Smooth muscle cell (in vitro differentiated cells): Measurements from ENCODE around the gene TUB. TPM values are rescaled to one million over a fixed set of nuclear protein-coding genes. Genes with fewer than 3 reads are reported as not detected.

Source experiments
- DNase-seq: peaks from one replicate; lab custom pipeline; 2025; ENCODE audit not compliant: unreplicated experiment; lab: John Stamatoyannopoulos, UW
- H2AFZ ChIP-seq: fragments of 200-600 bp; sonication (generic); 2 replicates; pipeline ENCODE4 v1.6.0; 2016; ENCODE audit warnings: antibody characterized with exemption, low read depth, mild to moderate bottlenecking
- H3F3A ChIP-seq: fragments of 200-600 bp; sonication (generic); 2 replicates; pipeline ENCODE4 v1.6.0; 2017; ENCODE audit warnings: antibody characterized with exemption, low read depth
- H3K27ac ChIP-seq: fragments of 200-600 bp; sonication (generic); 2 replicates; pipeline ENCODE4 v1.5.1; 2016; ENCODE audit warnings: low read depth, mild to moderate bottlenecking
- H3K27me3 ChIP-seq: fragments of 200-600 bp; sonication (generic); 2 replicates; pipeline ENCODE4 v1.6.1; 2016; ENCODE audit warnings: low read depth, mild to moderate bottlenecking
- H3K36me3 ChIP-seq: fragments of 200-600 bp; sonication (generic); 2 replicates; pipeline ENCODE4 v1.5.1; 2016; ENCODE audit warnings: low read depth
- H3K4me1 ChIP-seq: fragments of 200-600 bp; sonication (generic); 2 replicates; pipeline ENCODE4 v1.5.1; 2016; ENCODE audit warnings: low read depth
- H3K4me2 ChIP-seq: fragments of 200-600 bp; sonication (generic); 2 replicates; pipeline ENCODE4 v1.6.0; 2016; ENCODE audit warnings: mild to moderate bottlenecking
- H3K4me3 ChIP-seq: fragments of 200-600 bp; sonication (generic); 2 replicates; pipeline ENCODE4 v1.5.1; 2016; ENCODE audit warnings: mild to moderate bottlenecking
- H3K79me2 ChIP-seq: fragments of 200-600 bp; sonication (generic); 2 replicates; pipeline ENCODE4 v1.6.0; 2016; ENCODE audit warnings: low read depth, mild to moderate bottlenecking
- H3K9ac ChIP-seq: fragments of 200-600 bp; sonication (generic); 2 replicates; pipeline ENCODE4 v1.6.0; 2016; ENCODE audit warnings: low read depth
- H3K9me3 ChIP-seq: fragments of 200-600 bp; sonication (generic); replicated peaks from 2 replicates; pipeline ENCODE4 v1.5.1; 2016; ENCODE audit warnings: low read depth
- H4K20me1 ChIP-seq: fragments of 200-600 bp; sonication (generic); 2 replicates; pipeline ENCODE4 v1.6.0; 2016; ENCODE audit warnings: low read depth
- CTCF ChIP-seq: fragments of 200-600 bp; sonication (generic); IDR thresholded peaks from 2 replicates; pipeline ENCODE4 v1.5.1; 2017; ENCODE audit warnings: borderline replicate concordance, mild to moderate bottlenecking, antibody characterized with exemption; ENCODE audit not compliant: insufficient read depth, poor library complexity, severe bottlenecking
- WGBS: methylation state at CpG from one replicate; pipeline ENCODE4 v1.1.7; 2016; ENCODE audit warnings: low lambda C conversion rate; 5-methylcytosine and 5-hydroxymethylcytosine counted together
- polyA plus RNA-seq: library from polyadenylated mRNA; unstranded; fragments of >200 nt; fragmentation: Nextera tagmentation; extraction: Ambion mirVana; gene quantifications from 2 replicates; pipeline ENCODE4 v1.2.1, GENCODE V29; 2016
- total RNA-seq: library from RNA; depleted of rRNA; stranded (reverse); fragments of >200 nt; gene quantifications from 2 replicates; pipeline ENCODE4 v1.2.3, GENCODE V29; 2014

TUB gene
- total and polyA plus RNA-seq, 2 experiments from 2014 or later, result 6.0 to 9.5 TPM

- no peaks in the 10 kb centered on the region for H3F3A ChIP-seq
- no peak overlapping the region for H2AFZ ChIP-seq
- no peaks in the 10 kb centered on the region for H3K4me1 ChIP-seq
- H4K20me1 ChIP-seq, result no peaks in the 10 kb centered on the region
- no peaks in the 10 kb centered on the region for H3K27me3 ChIP-seq
- H3K79me2 ChIP-seq, result no peaks in the 10 kb centered on the region
- H3K4me2 ChIP-seq, result no peak overlapping the region
- no peaks in the 10 kb centered on the region for H3K9me3 ChIP-seq
- H3K9ac ChIP-seq, result no peak overlapping the region
- H3K36me3 ChIP-seq, result no peaks in the 10 kb centered on the region
- H3K4me3 ChIP-seq, result no peak overlapping the region
- no peak for TF ChIP-seq CTCF
- DNase-seq, result no peak
- no peak overlapping the region for H3K27ac ChIP-seq
Observed at GRCh38 chr11:8109675-8110074, 28.7 kb downstream of the TUB start.

GRCh38 chr11:8110396-8110795 is 29.4 kb downstream of the TUB start:
- Histone ChIP-seq H3K79me2 (no peaks in the 10 kb centered on the region), H3K27ac (no peak overlapping the region), H3K9ac (no peak overlapping the region), H3F3A (no peaks in the 10 kb centered on the region), H3K4me1 (no peaks in the 10 kb centered on the region), H3K27me3 (no peaks in the 10 kb centered on the region), H3K36me3 (no peaks in the 10 kb centered on the region), H3K4me2 (no peak overlapping the region), H2AFZ (no peak overlapping the region), H4K20me1 (no peaks in the 10 kb centered on the region), H3K4me3 (no peak overlapping the region), H3K9me3 (no peaks in the 10 kb centered on the region)
- DNase-seq, result no peak
- TF ChIP-seq CTCF, result no peak
- WGBS, result 95% methylated on average over 4 of the region's 4 CpGs

GRCh38 chr11:8111636-8112035 is 30.6 kb downstream of the TUB start:
- Histone ChIP-seq H3K9ac (no peak overlapping the region), H3F3A (no peaks in the 10 kb centered on the region), H4K20me1 (no peaks in the 10 kb centered on the region), H3K27ac (no peak overlapping the region), H3K27me3 (no peaks in the 10 kb centered on the region), H3K9me3 (no peaks in the 10 kb centered on the region), H3K4me3 (no peak overlapping the region), H3K4me1 (no peaks in the 10 kb centered on the region), H3K36me3 (no peaks in the 10 kb centered on the region), H3K79me2 (no peaks in the 10 kb centered on the region), H3K4me2 (no peak overlapping the region), H2AFZ (no peak overlapping the region)
- WGBS, result 97% methylated on average over 8 of the region's 8 CpGs
- no peak for TF ChIP-seq CTCF
- no peak for DNase-seq

GRCh38 chr11:8122173-8122764 is 41.3 kb downstream of the TUB start:
- no peak overlapping the region for H3K4me2 ChIP-seq
- H4K20me1 ChIP-seq, result no peaks in the 10 kb centered on the region
- no peak overlapping the region for H2AFZ ChIP-seq
- no peak overlapping the region for H3K4me3 ChIP-seq
- H3K27me3 ChIP-seq, result no peaks in the 10 kb centered on the region
- H3K79me2 ChIP-seq, result no peaks in the 10 kb centered on the region
- no peaks in the 10 kb centered on the region for H3K4me1 ChIP-seq
- H3K9me3 ChIP-seq, result no peaks in the 10 kb centered on the region
- DNase-seq, result no peak
- H3K27ac ChIP-seq, result no peak overlapping the region
- no peaks in the 10 kb centered on the region for H3F3A ChIP-seq
- H3K36me3 ChIP-seq, result no peaks in the 10 kb centered on the region
- no peak for TF ChIP-seq CTCF
- WGBS, result 91% methylated on average over 1 of the region's 1 CpG
- H3K9ac ChIP-seq, result no peak overlapping the region
